ENCODE measurements around the gene PACSIN3.

- no peak for TF ChIP-seq CTCF (IDR thresholded peaks at IDR 0.05; ENCODE audit: borderline replicate concordance, extremely low read depth, low read length, poor library complexity, severe bottlenecking)
- TF ChIP-seq EZH2 (IDR thresholded peaks at IDR 0.05; ENCODE audit: borderline replicate concordance, low read depth, low read length, severe bottlenecking), result no peak
Observed at GRCh38 chr11:47147250-47147649, 39.0 kb downstream of the PACSIN3 start.

Data from DND-41 (cell line).